ENCODE data around the gene MKRN2. TPM values are rescaled to one million over a fixed set of nuclear protein-coding genes. Genes with fewer than 3 reads are reported as not detected.

MKRN2 gene
- total RNA-seq, 4 donors from 2014 or later = 17.6 to 59.5 (median 38.1) TPM

DNA sequence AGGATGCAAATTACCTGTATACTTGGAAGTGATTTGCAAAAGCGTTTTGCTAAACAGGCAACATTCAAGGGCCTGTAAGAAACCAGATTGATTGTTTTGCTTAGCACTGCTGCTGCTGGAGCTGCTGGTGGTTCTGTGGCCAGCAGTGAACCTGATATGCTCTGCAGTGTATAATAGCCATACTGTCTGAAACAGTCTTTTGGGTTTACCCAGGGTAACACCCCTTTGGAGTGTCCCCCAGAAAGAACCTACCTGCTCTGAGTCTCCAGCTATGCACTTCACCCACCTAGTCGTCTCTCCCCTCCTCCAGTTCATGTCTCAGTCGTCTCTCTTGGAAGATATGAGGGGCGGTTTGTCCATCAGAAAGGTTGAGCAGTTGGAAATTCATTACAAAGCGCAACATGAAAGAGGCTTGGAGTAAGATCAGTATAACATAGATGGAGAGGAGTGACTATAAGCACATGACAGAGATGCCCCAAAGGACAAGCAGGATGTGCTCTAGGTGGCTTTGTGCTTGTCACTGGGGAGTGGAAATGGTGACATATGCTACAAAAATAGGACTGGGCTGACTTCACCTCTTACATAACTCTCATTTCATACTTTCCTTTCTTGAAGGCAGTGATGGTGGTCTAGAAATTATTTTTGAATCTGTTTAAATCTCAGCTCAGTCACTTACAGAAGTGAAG, 3.8 kb downstream of the MKRN2 start:
- intact Hi-C loops (cut with DNase I; ENCODE audit: low total_unique reads) = no loop called here
- Histone ChIP-seq H3K9me3 (peaks cover 0 to under 1% of the 10 kb centered on the region in 2 donors), H3K27me3 (no peaks in the 10 kb centered on the region), H3K27ac (no peak overlapping the region), H3K36me3 (no peaks in the 10 kb centered on the region), H3K4me1 (peaks cover 5 to 7% of the 10 kb centered on the region in 2 donors), H3K4me3 (no peak overlapping the region)
- TF ChIP-seq POLR2A (IDR thresholded peaks at IDR 0.05) = no peak
- TF ChIP-seq, protein P1, sequence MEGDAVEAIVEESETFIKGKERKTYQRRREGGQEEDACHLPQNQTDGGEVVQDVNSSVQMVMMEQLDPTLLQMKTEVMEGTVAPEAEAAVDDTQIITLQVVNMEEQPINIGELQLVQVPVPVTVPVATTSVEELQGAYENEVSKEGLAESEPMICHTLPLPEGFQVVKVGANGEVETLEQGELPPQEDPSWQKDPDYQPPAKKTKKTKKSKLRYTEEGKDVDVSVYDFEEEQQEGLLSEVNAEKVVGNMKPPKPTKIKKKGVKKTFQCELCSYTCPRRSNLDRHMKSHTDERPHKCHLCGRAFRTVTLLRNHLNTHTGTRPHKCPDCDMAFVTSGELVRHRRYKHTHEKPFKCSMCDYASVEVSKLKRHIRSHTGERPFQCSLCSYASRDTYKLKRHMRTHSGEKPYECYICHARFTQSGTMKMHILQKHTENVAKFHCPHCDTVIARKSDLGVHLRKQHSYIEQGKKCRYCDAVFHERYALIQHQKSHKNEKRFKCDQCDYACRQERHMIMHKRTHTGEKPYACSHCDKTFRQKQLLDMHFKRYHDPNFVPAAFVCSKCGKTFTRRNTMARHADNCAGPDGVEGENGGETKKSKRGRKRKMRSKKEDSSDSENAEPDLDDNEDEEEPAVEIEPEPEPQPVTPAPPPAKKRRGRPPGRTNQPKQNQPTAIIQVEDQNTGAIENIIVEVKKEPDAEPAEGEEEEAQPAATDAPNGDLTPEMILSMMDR (IDR thresholded peaks at IDR 0.05) = no peak
- no peak for DNase-seq

GRCh38 chr3:12561397-12561796, 4.5 kb downstream of the MKRN2 start:
- Histone ChIP-seq H3K4me3 (no peak overlapping the region), H3K36me3 (no peaks in the 10 kb centered on the region), H3K27ac (no peak overlapping the region), H3K27me3 (no peaks in the 10 kb centered on the region), H3K9me3 (peaks cover 0 to 6% of the 10 kb centered on the region in 2 donors), H3K4me1 (peaks cover 5 to 7% of the 10 kb centered on the region in 2 donors)
- intact Hi-C loops (cut with DNase I; ENCODE audit: low total_unique reads) = no loop called here
- TF ChIP-seq, protein P1 (IDR thresholded peaks at IDR 0.05) = no peak
- no peak for TF ChIP-seq POLR2A (IDR thresholded peaks at IDR 0.05)
- DNase-seq = no peak

DNA sequence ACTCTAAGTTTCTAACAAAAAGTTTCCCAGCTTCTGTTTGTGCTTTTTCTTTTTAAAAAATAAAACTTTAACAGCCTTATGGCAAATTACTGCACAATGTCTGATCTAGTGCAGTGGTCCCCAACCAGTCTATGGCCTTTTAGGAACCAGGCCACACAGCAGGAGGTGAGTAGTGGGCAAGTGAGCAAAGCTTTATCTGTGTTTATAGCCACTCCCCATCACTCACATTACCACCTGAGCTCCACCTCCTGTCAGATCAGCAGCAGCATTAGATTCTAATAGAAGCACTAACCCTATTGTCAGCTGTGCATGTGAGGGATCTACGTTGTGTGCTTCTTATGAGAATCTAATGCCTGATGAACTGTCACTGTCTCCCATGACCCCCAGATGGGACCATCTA, 5.6 kb downstream of the MKRN2 start:
- intact Hi-C loops (cut with DNase I; ENCODE audit: low total_unique reads) = no loop called here
- no peak overlapping the region for H3K27ac ChIP-seq
- DNase-seq = no peak
- H3K36me3 ChIP-seq = no peaks in the 10 kb centered on the region
- H3K9me3 ChIP-seq = peaks cover 0 to 13% of the 10 kb centered on the region in 2 donors
- H3K4me1 ChIP-seq = peaks cover 5 to 7% of the 10 kb centered on the region in 2 donors
- TF ChIP-seq, protein P1 (IDR thresholded peaks at IDR 0.05) = no peak
- no peak for TF ChIP-seq POLR2A (IDR thresholded peaks at IDR 0.05)
- no peak overlapping the region for H3K4me3 ChIP-seq
- no peaks in the 10 kb centered on the region for H3K27me3 ChIP-seq

- Histone ChIP-seq H3K36me3 (no peaks in the 10 kb centered on the region), H3K4me1 (no peaks in the 10 kb centered on the region), H3K27ac (no peak overlapping the region), H3K27me3 (no peaks in the 10 kb centered on the region), H3K9me3 (peaks cover 0 to 13% of the 10 kb centered on the region in 2 donors), H3K4me3 (no peak overlapping the region)
- intact Hi-C loops (cut with DNase I; ENCODE audit: low total_unique reads) = no loop called here
- no peak for TF ChIP-seq POLR2A (IDR thresholded peaks at IDR 0.05)
- TF ChIP-seq, protein P1 (IDR thresholded peaks at IDR 0.05) = no peak
- no peak for DNase-seq
These were observed 10.1 kb downstream of the MKRN2 start for GRCh38 chr3:12566976-12567375.

DNA sequence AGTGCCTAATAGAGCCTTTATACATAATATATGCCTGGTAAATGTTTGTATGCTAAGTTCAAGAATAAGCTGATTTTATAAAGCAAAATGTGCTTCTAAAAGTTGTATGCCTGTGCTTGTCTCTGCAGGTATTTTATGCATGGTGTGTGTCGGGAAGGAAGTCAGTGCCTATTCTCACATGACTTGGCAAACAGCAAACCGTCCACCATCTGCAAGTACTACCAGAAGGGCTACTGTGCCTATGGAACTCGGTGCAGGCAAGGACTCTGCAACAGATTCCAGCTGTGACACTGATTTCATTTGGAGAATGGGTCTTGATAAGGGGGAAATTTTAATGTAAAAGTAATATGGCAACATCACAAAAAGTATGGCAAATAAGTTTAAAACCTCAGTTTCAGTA, 11.9 kb downstream of the MKRN2 start:
- no peak overlapping the region for H3K4me3 ChIP-seq
- H3K9me3 ChIP-seq = peaks cover 0 to 13% of the 10 kb centered on the region in 2 donors
- no peak overlapping the region for H3K27ac ChIP-seq
- H3K27me3 ChIP-seq = no peaks in the 10 kb centered on the region
- no peaks in the 10 kb centered on the region for H3K4me1 ChIP-seq
- no peaks in the 10 kb centered on the region for H3K36me3 ChIP-seq
- DNase-seq = no peak
- intact Hi-C loops (cut with DNase I; ENCODE audit: low total_unique reads) = no loop called here
- TF ChIP-seq POLR2A (IDR thresholded peaks at IDR 0.05) = no peak
- TF ChIP-seq, protein P1 (IDR thresholded peaks at IDR 0.05) = no peak

All from uterus (tissue), 4 donors.